Measurements from ENCODE around the gene FOLR1.
"Not testable (repeated sequence)": the region's sequence is repeated elsewhere in the genome, so short reads cannot be mapped to it uniquely, and the experiment has no call there.

FOLR1 gene

DNA sequence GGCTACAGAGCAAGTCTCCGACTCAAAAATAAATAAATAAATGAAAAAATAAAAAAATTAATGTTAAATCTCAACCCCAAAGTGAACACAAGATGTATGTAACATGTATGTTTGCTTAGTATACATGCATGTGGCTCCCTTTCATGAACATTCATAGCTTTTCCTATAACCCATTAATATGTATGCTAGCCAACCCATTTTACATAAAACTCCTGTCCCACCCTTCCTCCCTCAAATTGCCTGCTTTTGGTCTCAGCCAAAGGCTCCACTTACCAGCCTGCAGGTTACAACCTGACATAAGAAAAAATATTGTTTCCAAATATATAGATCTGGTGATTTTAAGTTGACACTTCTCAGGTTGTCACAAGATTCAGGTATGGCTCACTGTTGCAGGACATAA, 3.7 kb upstream of the FOLR1 start:
- no peak for DNase-seq

DNA sequence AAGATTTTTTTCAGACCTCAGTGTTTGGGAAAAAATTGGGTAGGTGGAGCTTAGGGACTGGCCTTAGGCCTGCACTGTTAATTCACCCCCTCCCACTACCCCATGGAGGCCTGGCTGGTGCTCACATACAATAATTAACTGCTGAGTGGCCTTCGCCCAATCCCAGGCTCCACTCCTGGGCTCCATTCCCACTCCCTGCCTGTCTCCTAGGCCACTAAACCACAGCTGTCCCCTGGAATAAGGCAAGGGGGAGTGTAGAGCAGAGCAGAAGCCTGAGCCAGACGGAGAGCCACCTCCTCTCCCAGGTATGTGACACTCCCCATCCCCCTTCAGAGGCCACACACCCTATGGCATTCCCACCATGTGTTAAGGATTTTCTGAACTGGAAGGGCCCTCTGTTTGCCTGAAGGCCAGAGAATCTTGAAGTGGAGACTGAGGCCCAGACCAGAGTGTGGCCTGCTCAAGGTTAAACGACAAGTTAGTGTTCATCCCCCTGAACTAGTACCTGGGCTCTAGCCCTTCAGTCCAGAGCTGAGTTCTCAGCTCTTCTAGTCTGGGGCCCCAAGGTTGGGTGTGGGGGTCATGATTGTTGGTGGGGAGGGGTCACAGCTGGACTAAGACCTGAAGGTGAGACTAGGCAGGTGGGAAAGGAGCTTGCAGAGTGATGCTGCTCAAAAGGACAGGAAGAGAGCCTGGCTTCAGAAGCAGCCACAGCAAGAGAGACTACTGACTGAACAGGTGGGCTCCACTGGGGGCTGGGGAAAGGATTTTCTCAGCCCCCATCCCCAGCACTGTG, 2.3 kb upstream of the FOLR1 start:
- DNase-seq, result no peak

DNA sequence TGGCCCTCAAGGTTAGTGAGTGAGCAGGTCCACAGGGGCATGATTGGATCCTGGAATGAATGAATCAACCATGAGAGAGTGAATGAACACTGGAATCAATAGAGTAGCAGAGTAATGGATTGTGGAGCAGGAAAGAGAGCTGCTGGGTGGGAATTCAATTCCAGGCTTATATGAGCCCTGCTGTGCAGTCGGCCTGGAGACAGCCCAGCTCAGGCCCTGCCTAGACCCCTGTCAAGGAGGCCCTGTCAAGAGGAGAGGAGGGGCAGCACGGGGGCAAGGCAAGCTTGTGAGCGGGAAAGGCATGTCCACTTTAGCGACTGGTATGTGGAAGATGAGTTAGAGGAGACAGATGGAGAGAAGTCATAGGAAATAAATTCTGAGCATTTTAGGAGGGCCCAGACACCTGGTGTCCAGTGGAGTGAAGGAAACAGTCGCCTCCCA, 1.3 kb upstream of the FOLR1 start:
- no peak for DNase-seq

DNA sequence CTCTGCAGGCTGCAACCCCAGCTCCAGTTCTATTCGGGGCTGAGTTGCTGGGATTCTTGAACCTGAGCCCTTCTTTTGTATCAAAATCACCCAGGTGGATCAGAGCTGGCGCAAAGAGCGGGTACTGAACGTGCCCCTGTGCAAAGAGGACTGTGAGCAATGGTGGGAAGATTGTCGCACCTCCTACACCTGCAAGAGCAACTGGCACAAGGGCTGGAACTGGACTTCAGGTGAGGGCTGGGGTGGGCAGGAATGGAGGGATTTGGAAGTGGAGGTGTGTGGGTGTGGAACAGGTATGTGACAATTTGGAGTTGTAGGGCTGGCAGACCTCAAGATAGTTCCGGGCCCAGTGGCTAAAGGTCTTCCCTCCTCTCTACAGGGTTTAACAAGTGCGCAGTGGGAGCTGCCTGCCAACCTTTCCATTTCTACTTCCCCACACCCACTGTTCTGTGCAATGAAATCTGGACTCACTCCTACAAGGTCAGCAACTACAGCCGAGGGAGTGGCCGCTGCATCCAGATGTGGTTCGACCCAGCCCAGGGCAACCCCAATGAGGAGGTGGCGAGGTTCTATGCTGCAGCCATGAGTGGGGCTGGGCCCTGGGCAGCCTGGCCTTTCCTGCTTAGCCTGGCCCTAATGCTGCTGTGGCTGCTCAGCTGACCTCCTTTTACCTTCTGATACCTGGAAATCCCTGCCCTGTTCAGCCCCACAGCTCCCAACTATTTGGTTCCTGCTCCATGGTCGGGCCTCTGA, 3.8 kb downstream of the FOLR1 start:
- DNase-seq, result no peak

DNA sequence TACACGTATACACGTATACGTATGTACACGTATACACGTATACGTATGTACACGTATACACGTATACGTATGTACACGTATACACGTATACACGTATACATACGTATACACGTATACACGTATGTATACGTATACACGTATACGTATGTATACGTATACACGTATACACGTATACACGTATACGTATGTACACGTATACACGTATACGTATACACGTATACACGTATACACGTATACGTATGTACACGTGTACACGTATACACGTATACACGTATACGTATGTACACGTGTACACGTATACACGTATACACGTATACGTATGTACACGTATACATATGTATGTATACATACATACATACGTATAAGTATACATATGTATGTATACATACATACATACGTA, 9.5 kb downstream of the FOLR1 start:
- DNase-seq, result not testable (repeated sequence)

DNA sequence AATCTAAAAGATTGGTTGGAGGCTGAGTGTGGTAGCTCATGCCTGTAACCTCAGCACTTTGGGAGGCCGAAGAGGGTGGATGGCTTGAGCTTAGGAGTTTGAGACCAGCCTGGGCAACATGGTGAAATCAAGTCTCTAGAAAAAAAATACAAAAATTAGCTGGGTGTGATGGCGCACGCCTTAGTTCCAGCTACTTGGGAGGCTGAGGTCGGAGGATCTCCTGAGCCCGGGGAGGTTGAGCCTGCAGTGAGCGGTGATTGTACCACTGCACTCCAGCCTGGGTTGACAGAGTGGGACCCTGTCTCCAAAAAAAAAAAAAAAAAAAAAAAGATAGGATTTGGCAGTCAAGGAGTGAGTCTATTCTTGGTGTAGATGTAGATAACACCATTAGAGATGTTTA, 10.6 kb downstream of the FOLR1 start:
- DNase-seq, result no peak

DNA sequence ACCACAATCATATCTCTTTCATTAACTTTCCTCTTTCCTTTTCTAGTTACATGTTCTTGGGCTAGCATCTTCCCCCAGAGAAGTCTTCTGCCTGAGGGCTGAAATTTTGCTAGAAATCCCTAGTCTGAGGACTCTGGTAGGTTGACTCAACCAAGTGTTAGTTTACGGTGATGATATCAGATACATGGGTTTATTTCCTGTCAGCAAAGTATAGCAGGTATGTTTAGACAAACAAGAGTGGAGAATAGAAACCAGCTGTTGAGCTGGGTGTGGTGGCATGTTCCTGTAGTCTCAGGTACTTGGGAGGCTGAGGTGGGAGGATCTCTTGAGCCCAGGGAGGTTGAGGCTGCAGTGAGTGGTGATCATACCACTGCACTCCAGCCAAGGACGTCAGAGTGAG, 11.2 kb downstream of the FOLR1 start:
- DNase-seq, result no peak

DNA sequence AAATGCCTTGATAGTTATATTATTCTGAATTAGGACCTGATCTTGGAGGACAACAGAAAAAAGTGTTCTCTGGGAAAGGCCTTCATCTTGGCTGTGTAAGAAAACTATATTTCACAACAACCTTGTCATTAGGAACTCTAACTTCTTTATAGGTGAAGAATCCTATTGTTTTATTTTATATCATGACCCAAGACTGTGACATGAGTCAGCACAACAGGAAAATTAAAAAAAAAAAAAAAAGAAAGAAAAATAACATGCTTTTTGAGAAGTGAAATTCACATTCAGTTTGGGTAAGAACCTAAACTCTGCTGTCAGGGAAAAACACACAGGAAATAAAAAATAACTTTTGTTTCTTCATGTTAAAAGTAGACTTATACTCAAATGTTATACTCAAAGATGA, 12.9 kb downstream of the FOLR1 start:
- DNase-seq, result no peak

DNA sequence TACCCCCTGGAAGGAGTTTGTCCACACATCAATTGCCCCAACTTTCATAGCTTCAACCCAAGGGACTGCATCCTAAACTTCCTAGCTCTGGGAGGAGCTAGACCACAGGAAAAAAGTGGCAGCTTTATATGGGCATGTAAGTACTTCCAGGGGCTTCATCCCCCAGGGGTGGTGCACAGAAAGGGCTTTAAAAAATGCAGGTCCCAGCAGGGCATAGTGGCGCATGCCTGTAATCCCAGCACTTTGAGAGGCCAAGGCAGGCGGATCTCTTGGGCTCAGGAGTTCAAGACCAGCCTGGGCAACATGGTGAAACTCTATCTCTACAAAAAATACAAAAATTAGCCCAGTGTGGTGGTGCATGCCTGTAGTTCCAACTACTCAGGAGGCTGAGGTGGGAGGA, 14.9 kb downstream of the FOLR1 start:
- not testable (repeated sequence) for DNase-seq

DNA sequence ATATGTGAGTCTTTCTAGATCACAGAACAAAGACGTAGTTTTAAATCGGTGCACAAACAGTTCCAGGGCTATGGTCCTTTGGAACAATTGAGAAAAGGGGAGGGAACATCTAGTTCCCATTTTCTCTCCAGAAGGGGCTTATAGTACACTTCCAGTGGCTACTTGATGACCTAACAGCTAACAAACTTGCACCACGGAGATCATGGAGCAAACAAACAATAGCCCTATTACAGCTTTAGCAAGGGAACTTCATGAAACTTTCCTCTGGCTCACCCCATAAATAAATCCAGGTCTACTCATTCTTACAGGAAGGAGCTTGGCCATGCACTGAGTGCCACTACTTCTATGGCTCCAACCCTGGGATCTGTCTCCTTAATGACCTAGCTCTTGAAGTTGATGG, 16.3 kb downstream of the FOLR1 start:
- no peak for DNase-seq

DNA sequence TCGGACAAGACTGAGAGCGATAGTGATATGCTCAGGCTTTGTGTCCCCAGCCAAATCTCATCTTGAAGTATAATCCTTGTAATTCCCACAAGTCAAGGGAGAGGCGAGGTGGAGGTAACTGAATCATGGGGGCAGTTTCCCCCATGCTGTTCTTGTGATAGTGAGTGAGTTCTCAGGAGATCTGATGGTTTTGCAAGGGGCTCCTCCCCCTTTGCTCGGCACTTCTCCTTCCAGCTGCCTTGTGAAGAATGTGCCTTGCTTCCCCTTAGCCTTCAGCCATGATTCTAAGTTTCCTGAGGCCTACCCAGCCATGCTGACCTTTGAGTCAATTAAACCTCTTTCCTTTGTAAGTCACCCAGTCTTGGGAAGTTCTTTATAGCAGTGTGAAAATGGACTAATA, 17.2 kb downstream of the FOLR1 start:
- no peak for DNase-seq

DNA sequence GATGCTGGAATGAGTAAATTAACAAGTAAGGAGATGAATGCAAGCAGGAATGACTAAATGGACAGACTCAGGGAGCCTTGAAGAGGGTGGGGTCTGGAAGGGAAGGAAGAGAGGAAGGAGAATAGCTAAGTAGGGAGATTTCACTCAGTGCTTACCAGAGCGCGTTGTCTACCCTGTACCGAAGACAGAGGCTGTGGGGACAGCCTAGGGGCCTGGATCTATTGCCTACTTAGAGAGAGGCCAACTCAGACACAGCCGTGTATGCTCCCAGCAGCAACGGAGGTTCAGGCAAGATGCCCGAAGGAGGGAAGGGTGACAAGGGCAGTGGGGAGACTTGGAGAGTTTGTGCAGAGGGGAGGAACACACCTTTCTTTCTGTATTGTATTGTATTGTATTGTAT, 24.7 kb downstream of the FOLR1 start, which contains the start of gene FOLR2:
Gene FOLR2, plus strand, starts transcription at position 157 of the 400 bp plus-strand sequence. CDS start 1,791 bp downstream, outside the sequence.
- DNase-seq, result no peak

DNA sequence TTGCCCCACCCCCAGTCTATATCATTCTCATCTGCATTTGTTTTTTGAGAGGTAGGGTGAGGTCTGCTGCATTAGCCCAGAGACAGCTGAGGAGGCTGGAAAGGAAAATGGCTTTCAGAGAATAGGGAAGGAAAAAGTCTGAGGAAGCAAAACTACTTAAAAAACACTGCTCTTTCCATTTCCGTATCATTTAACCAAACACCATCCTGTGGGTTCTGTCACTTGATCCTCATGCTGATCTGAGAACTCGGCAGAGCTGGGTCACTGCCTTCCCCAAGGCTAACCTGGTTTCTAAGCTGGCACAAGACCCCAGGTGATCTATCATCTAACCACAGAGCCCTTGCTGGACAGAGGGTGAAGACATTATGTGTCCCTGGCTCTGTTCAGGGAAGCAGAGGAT, 25.9 kb downstream of the FOLR1 start:
- DNase-seq, result peak; percentile 32 to 54

DNA sequence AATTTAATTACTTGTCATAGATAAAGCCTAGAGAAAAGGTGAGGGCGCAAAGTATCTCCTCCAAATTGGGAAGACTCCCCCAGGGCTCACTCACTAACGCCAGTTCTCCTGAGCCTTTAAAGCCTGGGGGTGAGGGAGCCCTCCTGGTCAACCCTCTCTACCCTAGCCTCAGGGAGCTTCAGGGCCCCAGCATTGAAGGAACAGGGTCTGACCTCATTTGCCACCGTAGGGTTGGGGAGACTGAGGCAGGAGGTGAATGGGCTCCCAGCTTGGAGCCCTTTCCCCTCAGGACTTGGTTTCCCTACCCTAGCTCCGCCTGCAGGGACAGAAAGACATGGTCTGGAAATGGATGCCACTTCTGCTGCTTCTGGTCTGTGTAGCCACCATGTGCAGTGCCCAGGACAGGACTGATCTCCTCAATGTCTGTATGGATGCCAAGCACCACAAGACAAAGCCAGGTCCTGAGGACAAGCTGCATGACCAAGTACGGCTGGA, 26.4 kb downstream of the FOLR1 start:
- DNase-seq, result no peak

DNA sequence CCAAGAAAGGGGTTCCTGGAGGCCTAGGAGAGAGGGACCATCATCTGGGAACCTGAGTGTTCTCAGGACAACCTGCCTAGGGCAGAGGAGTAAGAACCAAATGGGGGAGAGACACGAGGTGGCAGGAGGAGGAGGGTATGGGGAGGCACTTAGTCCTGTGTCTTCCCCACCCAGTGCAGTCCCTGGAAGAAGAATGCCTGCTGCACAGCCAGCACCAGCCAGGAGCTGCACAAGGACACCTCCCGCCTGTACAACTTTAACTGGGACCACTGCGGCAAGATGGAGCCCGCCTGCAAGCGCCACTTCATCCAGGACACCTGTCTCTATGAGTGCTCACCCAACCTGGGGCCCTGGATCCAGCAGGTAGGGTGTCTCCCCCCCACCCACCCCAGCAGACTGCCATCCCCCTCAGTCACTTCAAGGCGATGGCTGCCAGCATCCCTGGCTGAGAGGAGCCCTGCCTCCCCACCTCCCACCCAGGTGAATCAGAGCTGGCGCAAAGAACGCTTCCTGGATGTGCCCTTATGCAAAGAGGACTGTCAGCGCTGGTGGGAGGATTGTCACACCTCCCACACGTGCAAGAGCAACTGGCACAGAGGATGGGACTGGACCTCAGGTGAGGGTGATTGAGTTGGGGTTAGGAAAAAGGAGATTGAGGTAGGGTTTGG, 28.9 kb downstream of the FOLR1 start:
- DNase-seq, result no peak

DNA sequence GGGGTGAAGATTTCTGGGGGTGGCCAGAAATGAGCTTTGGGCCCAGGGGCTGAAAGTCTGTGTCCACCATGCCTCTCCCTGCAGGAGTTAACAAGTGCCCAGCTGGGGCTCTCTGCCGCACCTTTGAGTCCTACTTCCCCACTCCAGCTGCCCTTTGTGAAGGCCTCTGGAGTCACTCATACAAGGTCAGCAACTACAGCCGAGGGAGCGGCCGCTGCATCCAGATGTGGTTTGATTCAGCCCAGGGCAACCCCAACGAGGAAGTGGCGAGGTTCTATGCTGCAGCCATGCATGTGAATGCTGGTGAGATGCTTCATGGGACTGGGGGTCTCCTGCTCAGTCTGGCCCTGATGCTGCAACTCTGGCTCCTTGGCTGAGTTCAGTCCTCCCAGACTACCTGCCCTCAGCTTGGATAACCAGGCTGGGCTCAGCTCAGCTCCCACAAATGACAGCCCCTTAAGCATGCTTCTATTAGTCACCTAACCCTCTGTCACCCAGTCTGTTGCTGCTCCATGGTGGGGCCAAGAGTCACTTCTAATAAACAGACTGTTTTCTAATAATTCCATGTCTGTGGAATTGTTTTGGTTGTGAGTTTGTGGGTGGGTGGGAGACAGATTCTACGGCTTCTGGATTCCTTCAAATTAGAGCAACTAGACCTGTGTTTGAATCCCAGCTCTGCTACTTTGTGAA, 29.6 kb downstream of the FOLR1 start:
- DNase-seq, result peak; percentile 22 to 23

DNA sequence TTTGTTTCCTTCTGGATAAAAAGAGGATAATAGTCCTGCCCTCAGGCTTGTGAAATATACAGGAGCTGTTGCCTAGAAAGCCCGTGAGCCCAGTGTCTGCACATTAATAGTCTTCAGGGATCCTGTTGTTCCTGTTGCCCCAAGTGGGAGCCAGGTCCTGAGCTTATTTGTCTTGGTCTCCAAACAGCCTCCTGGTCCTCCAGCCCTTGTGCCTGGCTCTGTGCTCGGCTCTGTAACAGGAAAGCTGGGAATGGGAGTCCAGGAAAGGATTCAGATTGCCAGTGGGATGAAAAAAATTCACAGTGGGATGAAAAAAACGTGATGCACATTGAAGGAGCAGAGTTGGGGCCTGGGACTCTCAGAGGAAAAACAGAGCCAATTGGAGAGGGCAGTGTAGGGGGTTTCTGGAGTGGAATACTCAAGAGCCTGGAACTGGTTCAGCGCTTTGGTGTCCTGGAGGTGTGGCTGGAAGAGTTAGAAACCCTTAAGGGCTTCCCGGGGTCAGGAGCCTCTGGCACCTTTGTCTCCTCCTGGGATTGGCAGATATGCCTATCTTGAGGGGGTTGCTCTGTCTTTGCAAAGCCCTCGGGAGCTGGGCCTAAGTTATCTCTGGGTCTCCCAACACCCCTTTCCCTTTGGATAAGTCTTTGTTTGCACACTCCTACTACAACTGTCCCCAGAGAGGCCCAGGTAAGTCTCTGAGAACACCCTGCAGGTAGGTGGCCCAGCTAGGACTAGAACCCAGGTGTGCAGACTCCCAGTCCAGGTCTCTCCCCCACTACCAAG, 30.4 kb downstream of the FOLR1 start:
- no peak for DNase-seq

DNA sequence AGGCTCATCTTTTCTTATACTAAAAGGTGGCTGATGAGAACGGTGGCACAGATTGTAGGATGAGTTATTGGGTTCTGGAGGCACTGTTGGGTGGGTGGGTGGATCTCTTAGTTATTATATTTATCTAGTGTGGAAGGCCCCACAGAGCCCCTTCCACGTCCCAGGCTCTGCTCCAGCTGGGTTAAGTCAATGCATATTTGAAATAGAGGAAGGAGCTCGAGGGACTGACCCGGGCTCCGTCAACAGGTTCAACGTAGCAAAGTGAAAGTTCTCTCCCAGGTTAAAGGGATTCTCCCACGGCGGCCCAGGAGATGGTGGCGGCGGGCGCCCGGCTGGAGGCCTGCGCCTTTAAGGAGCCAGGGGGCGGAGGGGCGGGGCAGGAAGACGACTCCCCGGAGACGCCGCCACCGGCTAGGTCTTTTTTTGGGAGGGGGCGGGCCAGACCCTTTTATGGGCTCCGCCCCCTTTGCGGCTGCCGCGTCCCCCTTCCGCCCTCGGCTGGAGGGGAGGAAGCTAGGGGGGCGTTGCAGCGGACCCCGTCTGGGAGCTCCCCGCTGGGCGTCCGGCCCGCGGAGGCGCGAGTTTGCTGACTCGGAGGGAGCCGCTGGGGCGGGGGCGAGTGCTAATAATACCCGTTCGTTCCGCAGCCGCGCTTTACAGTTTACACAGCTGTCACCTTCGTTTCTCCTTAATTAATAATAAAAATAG, 31.1 kb downstream of the FOLR1 start:
- peak; percentile 94 to 96 for DNase-seq

DNA sequence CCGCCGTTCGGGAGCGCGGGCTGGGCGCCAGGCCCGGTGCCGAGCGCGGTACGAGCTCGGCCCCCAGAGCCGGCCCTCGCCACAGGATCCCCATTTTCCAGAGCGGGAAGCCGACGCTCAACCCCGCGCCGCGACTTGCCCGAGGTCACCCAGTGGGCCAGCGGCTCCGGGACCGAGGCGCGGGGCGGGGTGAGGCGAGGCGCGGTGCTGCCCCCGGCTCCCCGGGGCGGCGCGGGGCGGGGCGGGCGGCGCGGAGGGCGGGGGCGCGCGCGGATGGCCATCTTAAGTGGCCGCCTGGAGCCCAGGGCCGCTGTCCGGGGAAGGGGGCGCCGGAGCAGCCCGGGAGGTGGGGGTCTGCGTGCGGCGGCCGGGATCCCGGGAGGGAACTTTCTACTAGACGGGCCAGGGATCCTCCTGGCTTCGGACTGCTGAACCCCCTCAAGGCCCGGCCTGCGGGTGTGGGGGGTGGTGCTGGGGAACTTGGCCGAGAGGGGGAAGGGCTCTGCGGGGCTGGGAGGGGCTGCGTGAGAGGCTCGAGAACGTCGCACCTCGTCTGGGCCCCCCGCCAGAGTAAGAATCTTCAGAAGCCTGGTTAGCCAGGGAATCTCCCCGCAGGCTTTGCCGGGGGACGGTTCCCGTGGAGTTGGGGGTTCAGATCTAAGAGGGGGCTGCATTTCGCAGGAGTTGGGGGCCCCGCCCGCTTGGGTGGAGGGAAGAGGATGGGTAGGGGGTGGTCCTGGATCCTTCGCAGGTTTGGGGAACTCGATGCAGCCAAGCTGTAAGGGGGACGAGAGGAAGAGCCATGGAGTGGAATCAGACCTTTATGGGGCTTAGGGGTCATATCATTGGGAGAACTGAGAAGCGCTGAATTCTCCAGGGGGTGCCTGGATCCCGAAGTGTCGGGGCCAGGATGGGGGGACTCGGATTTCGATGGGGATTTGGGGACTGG, 31.9 kb downstream of the FOLR1 start:
- DNase-seq, result peak in 1 of 2 experiments; percentile 30

Measured in AML-193 (cell line).